HepG2 (cell line): ENCODE measurements around the gene PARK7. TPM values are rescaled to one million over a fixed set of nuclear protein-coding genes. Genes with fewer than 3 reads are reported as not detected.

Source experiments
- ETV5 ChIP-seq: IDR thresholded peaks from 2 replicates; pipeline ENCODE4 v1.6.1; 2018; ENCODE audit warnings: missing biosample characterization, missing genetic modification reagents, inconsistent platforms, borderline replicate concordance
- FOXO1 ChIP-seq: sonication (generic); formaldehyde crosslinking; IDR thresholded peaks from 2 replicates; pipeline ENCODE4 v1.4.0; 2020; ENCODE audit warnings: missing genetic modification reagents
- GABPA ChIP-seq, 2 experiments: IDR thresholded peaks; 2 replicates each; pipeline ENCODE4 v1.6.1; 2011 to 2016; ENCODE audit warnings: low read depth in 2 of 2, low read length in 1 of 2, missing biosample characterization in 1 of 2, missing genetic modification characterization in 1 of 2
- KDM1A ChIP-seq: IDR thresholded peaks from 2 replicates; pipeline ENCODE4 v1.6.1; 2016; ENCODE audit warnings: missing compliant biosample characterization
- MATR3 ChIP-seq: sonication (generic); formaldehyde crosslinking; IDR thresholded peaks from 2 replicates; pipeline ENCODE4 v1.4.0; 2020; ENCODE audit warnings: missing genetic modification reagents
- MIER3 ChIP-seq: IDR thresholded peaks from 2 replicates; pipeline ENCODE4 v1.6.1; 2016; ENCODE audit warnings: missing compliant biosample characterization, borderline replicate concordance
- NR2F1 ChIP-seq, 2 experiments: fragments of 450-650 bp in 1 of 2; formaldehyde crosslinking in 1 of 2; IDR thresholded peaks; 2 replicates each; pipeline versions ENCODE4 v1.5.0 to v1.6.1; 2016 to 2020; ENCODE audit warnings: mild to moderate bottlenecking in 1 of 2, missing compliant biosample characterization in 1 of 2, missing genetic modification reagents in 1 of 2, moderate library complexity in 1 of 2
- PITX1 ChIP-seq: sonication (generic); formaldehyde crosslinking; IDR thresholded peaks from 2 replicates; pipeline ENCODE4 v1.5.1; 2020; ENCODE audit warnings: mild to moderate bottlenecking, missing genetic modification reagents
- POLR2A ChIP-seq, 2 experiments: IDR thresholded peaks; 2 replicates each; pipeline ENCODE4 v1.6.1; 2011; ENCODE audit warnings: low read depth in 2 of 2, low read length in 2 of 2, mild to moderate bottlenecking in 1 of 2, moderate library complexity in 1 of 2; ENCODE audit not compliant: insufficient read depth in 1 of 2
- RARG ChIP-seq: sonication (generic); formaldehyde crosslinking; IDR thresholded peaks from 2 replicates; pipeline ENCODE4 v1.4.0; 2020; ENCODE audit warnings: low read depth, mild to moderate bottlenecking, missing genetic modification reagents
- RBFOX2 ChIP-seq: fragments of 200-400 bp; formaldehyde crosslinking; IDR thresholded peaks from 2 replicates; pipeline ENCODE4 v1.6.1; 2017; ENCODE audit warnings: low read depth, mild to moderate bottlenecking, low read length
- ZNF34 ChIP-seq: sonication (generic); formaldehyde crosslinking; IDR thresholded peaks from 2 replicates; pipeline ENCODE4 v1.4.0; 2020; ENCODE audit warnings: mild to moderate bottlenecking, missing genetic modification reagents, borderline replicate concordance
- ZNF350 ChIP-seq: sonication (generic); formaldehyde crosslinking; IDR thresholded peaks from 2 replicates; pipeline ENCODE4 v1.4.0; 2020; ENCODE audit warnings: mild to moderate bottlenecking, low read depth, missing genetic modification reagents, borderline replicate concordance
- ZNF788 ChIP-seq: sonication (generic); formaldehyde crosslinking; IDR thresholded peaks from 2 replicates; pipeline ENCODE4 v1.5.0; 2020; ENCODE audit warnings: mild to moderate bottlenecking, missing genetic modification reagents, borderline replicate concordance
- ZSCAN30 ChIP-seq: sonication (generic); formaldehyde crosslinking; IDR thresholded peaks from 2 replicates; pipeline ENCODE4 v1.5.0; 2020; ENCODE audit warnings: mild to moderate bottlenecking, missing genetic modification reagents
- polyA plus RNA-seq, 8 experiments: library from polyadenylated mRNA; depleted of rRNA in 3 of 8; stranded (reverse) in 7 of 8; unstranded in 1 of 8; fragments of >200 nt; fragmentation: Illumina TruSeq in 4 of 8; extraction: Trizol in 4 of 8; gene quantifications; 2 replicates each; pipeline versions ENCODE4 v1.2.1 to v1.2.3, GENCODE V29; 2011 to 2016; ENCODE audit warnings: low read depth in 4 of 8, missing spikeins in 1 of 8, mixed read lengths in 1 of 8; ENCODE audit not compliant: insufficient read depth in 1 of 8
- total RNA-seq, 5 experiments: library from RNA; depleted of rRNA; stranded (reverse); fragments of >200 nt; fragmentation: Illumina TruSeq; extraction: Trizol; gene quantifications; 2 replicates each; pipeline ENCODE4 v1.2.3, GENCODE V29; 2016; ENCODE audit warnings: low read depth in 1 of 5
- TF ChIP-seq, protein P1 (sequence below): sonication (generic); formaldehyde crosslinking; IDR thresholded peaks from 2 replicates; pipeline ENCODE4 v1.5.1; 2020; ENCODE audit warnings: mild to moderate bottlenecking, missing genetic modification reagents, borderline replicate concordance
- TF ChIP-seq, protein P2 (sequence below): sonication (generic); formaldehyde crosslinking; IDR thresholded peaks from 2 replicates; pipeline ENCODE4 v1.9.0; 2022; ENCODE audit warnings: missing genetic modification reagents, mild to moderate bottlenecking, borderline replicate concordance
- TF ChIP-seq, protein P3 (sequence below): sonication (generic); formaldehyde crosslinking; conservative IDR thresholded peaks from 2 replicates; pipeline ENCODE4 v1.8.1; 2023; ENCODE audit warnings: missing genetic modification reagents

PARK7 gene
- total and polyA plus RNA-seq, 2 of the 13 experiments (the other 11 are each of a cell fraction or from before 2014, with no cell fraction given), result 212 to 296 TPM

DNA sequence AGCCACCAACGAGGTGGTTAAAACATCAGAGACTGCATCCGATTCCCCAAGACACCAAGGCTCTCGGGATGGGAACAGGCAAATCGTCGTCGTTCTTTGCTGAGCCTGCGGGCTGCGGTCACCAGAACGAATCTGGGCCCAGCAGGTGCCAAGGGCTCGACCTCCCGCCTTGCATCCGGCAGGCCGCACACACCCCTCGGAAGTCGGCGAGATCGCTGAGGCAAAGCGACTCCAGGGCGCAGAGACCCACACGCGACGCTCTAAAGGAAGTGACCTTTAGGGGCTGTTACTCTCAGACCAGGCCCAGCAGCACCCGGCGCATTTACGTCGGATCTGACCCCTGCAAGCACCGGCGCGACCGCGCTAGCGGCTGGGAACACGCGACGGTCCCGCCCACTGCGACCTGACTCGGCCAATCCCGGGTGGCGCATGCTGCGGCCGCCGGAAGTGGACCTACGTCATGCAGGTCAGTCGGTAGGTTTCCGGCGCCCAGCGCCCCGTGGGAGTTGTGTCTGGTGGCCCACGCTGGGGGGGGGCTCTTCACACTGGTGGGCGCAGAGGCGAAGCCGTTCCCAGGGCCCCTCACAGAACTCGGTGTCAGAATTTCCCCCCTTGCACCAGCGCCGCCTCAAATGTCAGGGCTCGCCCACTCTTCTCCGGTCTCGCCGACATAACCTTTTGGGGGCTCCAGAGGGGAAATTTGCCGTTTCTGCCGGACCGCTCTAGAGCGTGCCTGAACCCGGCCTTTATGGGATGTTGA lies 7.5 kb upstream of the PARK7 start (continued):
- TF ChIP-seq, protein P1, sequence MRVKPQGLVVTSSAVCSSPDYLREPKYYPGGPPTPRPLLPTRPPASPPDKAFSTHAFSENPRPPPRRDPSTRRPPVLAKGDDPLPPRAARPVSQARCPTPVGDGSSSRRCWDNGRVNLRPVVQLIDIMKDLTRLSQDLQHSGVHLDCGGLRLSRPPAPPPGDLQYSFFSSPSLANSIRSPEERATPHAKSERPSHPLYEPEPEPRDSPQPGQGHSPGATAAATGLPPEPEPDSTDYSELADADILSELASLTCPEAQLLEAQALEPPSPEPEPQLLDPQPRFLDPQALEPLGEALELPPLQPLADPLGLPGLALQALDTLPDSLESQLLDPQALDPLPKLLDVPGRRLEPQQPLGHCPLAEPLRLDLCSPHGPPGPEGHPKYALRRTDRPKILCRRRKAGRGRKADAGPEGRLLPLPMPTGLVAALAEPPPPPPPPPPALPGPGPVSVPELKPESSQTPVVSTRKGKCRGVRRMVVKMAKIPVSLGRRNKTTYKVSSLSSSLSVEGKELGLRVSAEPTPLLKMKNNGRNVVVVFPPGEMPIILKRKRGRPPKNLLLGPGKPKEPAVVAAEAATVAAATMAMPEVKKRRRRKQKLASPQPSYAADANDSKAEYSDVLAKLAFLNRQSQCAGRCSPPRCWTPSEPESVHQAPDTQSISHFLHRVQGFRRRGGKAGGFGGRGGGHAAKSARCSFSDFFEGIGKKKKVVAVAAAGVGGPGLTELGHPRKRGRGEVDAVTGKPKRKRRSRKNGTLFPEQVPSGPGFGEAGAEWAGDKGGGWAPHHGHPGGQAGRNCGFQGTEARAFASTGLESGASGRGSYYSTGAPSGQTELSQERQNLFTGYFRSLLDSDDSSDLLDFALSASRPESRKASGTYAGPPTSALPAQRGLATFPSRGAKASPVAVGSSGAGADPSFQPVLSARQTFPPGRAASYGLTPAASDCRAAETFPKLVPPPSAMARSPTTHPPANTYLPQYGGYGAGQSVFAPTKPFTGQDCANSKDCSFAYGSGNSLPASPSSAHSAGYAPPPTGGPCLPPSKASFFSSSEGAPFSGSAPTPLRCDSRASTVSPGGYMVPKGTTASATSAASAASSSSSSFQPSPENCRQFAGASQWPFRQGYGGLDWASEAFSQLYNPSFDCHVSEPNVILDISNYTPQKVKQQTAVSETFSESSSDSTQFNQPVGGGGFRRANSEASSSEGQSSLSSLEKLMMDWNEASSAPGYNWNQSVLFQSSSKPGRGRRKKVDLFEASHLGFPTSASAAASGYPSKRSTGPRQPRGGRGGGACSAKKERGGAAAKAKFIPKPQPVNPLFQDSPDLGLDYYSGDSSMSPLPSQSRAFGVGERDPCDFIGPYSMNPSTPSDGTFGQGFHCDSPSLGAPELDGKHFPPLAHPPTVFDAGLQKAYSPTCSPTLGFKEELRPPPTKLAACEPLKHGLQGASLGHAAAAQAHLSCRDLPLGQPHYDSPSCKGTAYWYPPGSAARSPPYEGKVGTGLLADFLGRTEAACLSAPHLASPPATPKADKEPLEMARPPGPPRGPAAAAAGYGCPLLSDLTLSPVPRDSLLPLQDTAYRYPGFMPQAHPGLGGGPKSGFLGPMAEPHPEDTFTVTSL (CRISPR knock-in tag), result no peak
- TF ChIP-seq ZNF34 (CRISPR knock-in tag), result no peak
- TF ChIP-seq PITX1 (CRISPR knock-in tag), result no peak
- peak; percentile 60; the same call in 1 of the 2 replicates for TF ChIP-seq ZNF788 (CRISPR knock-in tag)
- TF ChIP-seq POLR2A (IDR thresholded peaks at IDR 0.05; ENCODE audit: insufficient read depth in 1 of 2, low read depth in 2 of 2, low read length in 2 of 2), result peak; percentile 61 to 68; a peak in 3 of 4 replicates
- TF ChIP-seq ZSCAN30 (CRISPR knock-in tag), result no peak
- no peak for TF ChIP-seq RARG
- TF ChIP-seq, protein P2, sequence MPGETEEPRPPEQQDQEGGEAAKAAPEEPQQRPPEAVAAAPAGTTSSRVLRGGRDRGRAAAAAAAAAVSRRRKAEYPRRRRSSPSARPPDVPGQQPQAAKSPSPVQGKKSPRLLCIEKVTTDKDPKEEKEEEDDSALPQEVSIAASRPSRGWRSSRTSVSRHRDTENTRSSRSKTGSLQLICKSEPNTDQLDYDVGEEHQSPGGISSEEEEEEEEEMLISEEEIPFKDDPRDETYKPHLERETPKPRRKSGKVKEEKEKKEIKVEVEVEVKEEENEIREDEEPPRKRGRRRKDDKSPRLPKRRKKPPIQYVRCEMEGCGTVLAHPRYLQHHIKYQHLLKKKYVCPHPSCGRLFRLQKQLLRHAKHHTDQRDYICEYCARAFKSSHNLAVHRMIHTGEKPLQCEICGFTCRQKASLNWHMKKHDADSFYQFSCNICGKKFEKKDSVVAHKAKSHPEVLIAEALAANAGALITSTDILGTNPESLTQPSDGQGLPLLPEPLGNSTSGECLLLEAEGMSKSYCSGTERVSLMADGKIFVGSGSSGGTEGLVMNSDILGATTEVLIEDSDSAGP (CRISPR knock-in tag), result peak; percentile 82; the same call in 1 of the 2 replicates
- 0 out of 2 replicates have a peak, but pooled peaks have one; percentile 38 for TF ChIP-seq KDM1A (CRISPR knock-in tag)
- TF ChIP-seq NR2F1 (CRISPR knock-in tag; IDR thresholded peaks at IDR 0.05), result peak; percentile 27 to 41; a peak in 3 of 4 replicates
- peak; percentile 91 for TF ChIP-seq RBFOX2
- peak; percentile 43; the same call in 1 of the 2 replicates for TF ChIP-seq MIER3 (CRISPR knock-in tag)
- peak; percentile 57; the same call in 1 of the 2 replicates for TF ChIP-seq ZNF350
- TF ChIP-seq GABPA (IDR thresholded peaks at IDR 0.05; ENCODE audit: low read depth, low read length), result peak; percentile 89
- peak; percentile 94 for TF ChIP-seq GABPA (CRISPR knock-in tag; IDR thresholded peaks at IDR 0.05; ENCODE audit: low read depth)
- 0 out of 2 replicates have a peak, but pooled peaks have one; percentile 17 for TF ChIP-seq FOXO1 (CRISPR knock-in tag)
- TF ChIP-seq ETV5 (CRISPR knock-in tag), result peak; percentile 62
- TF ChIP-seq MATR3 (CRISPR knock-in tag), result no peak
- TF ChIP-seq, protein P3, sequence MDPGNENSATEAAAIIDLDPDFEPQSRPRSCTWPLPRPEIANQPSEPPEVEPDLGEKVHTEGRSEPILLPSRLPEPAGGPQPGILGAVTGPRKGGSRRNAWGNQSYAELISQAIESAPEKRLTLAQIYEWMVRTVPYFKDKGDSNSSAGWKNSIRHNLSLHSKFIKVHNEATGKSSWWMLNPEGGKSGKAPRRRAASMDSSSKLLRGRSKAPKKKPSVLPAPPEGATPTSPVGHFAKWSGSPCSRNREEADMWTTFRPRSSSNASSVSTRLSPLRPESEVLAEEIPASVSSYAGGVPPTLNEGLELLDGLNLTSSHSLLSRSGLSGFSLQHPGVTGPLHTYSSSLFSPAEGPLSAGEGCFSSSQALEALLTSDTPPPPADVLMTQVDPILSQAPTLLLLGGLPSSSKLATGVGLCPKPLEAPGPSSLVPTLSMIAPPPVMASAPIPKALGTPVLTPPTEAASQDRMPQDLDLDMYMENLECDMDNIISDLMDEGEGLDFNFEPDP (CRISPR knock-in tag), result no peak
